GM15510 (cell line): ENCODE measurements around the gene JTB.

Experiments used
- POLR2A ChIP-seq: IDR thresholded peaks from 3 replicates; pipeline ENCODE4 v1.6.1; 2011; ENCODE audit warnings: borderline replicate concordance; ENCODE audit not compliant: insufficient read length; ENCODE audit errors: extremely low read depth

Gene JTB

GRCh38 chr1:153984123-153984894, 6.8 kb upstream of the JTB start:
- no peak for TF ChIP-seq POLR2A

DNA sequence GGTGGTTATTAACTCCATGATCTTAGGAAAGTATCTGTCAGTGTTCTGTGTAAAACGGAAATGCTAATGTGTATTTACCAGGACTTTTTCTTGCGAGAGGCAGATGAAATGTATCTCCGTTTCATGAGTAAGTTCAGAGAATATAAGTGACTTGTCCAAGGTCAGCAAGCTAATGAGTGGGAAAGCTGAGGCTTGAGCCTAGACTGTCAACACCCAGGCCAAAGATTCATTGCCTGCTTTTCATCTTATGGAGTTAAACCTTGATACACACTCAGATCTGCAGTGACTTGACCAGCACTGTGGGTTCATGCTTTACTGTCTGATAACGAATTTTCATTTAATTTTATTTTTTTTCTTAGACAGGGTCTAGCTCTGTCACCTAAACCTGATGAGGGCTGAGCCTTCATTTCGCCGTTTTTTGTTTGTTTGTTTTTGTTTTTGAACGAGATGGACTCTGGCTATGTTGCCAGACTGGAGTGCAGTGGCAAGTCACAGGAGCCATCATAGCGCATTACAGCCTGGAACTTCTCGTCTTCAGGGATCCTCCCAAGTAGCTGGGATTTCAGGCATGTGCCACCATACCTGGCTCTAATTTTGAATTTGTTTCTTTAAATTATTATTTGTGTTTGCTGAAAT, 918 bp upstream of the JTB start:
- no peak for TF ChIP-seq POLR2A

GRCh38 chr1:153976819-153977249, 640 bp downstream of the JTB start:
- TF ChIP-seq POLR2A = no peak

- no peak for TF ChIP-seq POLR2A
Measured at GRCh38 chr1:153973525-153973924, 3.9 kb downstream of the JTB start.

DNA sequence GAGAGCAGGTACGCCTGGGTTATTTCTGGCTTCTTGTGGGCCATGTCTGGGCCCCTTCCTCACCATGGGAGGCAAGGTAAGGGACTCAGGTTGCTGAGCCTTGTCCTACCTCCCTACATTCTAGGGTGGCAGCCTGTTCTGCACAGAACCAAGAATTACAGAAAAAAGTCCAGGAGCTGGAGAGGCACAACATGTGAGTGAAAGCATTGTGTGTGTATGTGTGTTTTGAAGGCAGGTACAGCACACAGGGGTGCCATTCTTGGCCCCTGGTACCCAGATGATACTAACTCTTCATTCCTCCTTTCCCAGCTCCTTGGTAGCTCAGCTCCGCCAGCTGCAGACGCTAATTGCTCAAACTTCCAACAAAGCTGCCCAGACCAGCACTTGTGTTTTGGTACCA, 4.4 kb downstream of the JTB start:
- TF ChIP-seq POLR2A = no peak

- TF ChIP-seq POLR2A = no peak
Measured at GRCh38 chr1:153970346-153970745, 7.1 kb downstream of the JTB start.

- TF ChIP-seq POLR2A = no peak
Measured at GRCh38 chr1:153968972-153969371, 8.5 kb downstream of the JTB start.

DNA sequence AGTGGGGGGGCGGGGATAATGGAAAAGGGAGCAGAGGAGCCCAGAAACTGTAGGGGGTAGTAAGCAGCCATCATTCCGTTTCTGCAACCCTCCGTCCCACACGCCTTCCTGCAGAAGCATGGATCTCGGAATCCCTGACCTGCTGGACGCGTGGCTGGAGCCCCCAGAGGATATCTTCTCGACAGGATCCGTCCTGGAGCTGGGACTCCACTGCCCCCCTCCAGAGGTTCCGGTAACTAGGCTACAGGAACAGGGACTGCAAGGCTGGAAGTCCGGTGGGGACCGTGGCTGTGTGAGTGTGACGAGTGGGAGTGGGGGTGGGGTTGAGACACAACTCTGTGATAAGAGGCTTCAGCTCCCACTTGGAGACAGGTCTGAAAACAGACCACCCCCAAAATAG, 9.1 kb downstream of the JTB start:
- TF ChIP-seq POLR2A = no peak

DNA sequence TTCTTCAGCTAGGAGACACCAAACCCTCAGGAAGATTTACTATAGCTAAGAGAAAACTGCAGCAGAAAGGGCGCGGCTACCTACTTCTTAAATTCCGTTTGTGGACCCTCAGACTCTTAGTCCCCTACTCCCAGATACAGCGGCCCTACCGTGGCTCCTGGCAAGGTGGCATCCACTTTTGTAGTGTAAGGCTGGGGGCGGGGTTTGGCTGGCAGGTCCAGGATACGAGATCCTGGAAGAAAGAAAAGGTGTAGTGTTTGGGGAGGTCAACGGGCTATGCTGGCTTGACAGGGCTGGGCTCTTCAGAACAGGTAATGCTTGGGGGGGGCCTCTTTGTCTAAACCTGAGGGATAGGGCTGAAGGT, 9.5 kb downstream of the JTB start:
- no peak for TF ChIP-seq POLR2A

DNA sequence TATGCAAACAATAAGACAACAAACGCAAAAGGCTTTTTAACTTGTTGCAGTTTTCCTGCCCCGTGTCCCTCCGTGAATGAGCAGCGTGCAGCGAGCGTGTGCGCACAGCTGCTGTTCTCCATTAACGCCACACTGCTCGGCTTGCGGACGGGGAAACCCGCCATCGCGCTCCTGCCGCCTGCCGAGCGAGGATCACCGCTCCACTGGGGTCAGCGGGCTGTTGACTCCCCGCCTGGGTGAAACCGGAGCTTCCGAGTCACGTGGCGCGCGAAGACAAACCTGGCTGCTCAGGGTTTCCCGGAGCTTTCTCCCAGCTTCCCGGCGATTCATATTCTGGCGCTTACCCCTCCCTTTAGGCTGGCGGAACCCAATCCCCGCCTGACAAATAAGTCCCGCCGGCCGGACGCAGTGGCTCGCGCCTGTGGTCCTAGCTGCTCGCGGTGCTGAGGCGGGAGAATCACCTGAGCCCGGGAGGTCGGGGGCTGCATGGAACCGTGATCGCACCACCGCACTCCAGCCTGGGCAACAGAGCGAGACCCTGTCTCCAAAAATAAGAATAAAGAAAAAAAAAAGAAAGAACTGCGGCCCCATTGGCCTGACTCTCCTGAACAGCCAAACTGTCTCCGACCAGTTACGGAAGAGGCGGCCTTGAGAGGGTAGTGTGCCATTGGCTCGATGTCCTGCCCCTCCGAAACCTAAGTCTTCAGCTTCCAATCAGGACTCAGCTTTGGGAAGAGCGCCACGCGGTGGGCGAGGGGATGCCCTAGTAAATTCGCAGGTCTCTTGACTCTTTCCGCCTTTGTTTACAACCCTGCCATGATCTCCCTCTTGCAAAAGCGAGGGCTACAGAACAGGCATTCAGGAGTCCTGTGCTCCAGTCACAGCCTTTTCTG, 10.1 kb downstream of the JTB start, which contains the start of gene CREB3L4:
Gene CREB3L4, plus strand, starts transcription at position 796 of the 893 bp plus-strand sequence. CDS start 624 bp downstream, outside the sequence.
- TF ChIP-seq POLR2A = peak; percentile 55

- no peak for TF ChIP-seq POLR2A
Measured at GRCh38 chr1:153963850-153964331, 13.6 kb downstream of the JTB start.

DNA sequence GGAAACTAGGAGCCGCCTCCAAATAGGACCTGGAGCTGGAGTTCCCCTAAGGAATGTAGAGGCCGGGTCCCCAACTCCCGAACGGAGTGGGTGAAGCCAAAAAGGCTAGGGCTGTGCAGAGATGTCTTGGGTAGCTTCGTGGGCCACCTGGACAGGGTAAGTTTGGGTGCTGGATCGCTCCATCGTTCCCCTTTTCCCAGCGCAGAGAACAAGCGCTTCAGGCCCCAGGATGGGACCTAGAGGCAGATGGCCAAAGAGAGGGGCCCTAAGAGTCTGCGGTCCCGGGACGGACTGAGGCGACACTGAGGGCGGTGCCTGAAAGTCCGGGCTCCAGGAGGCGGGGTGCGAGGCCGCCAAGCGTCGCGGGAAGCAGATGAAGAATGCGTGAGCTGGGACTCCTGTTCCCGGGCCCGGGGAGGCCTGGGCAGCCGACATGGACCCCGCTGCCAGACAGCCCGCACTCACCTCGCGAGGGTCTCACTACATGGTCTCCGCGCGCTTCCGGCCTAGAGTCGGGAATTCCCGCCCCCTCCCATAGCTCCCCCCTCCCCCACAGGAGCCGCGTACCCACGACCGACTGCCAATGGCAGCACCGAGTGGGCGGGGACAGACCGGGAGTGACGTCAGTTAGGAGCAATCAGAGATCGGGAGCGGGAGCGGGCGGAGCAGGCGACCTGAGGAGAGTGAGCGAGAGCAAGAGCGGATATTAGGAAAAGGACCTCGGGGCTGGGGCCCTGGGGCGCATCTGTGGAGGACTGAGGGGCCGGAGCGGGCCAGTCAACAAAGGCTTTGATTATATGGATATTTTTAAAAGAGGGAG, 14.2 kb downstream of the JTB start, which contains the start of gene SLC39A1:
Gene SLC39A1, minus strand, starts transcription at position 508 of the 820 bp plus-strand sequence. CDS start 822 bp downstream, outside the sequence.
- TF ChIP-seq POLR2A = peak; percentile 67

GRCh38 chr1:153962088-153963029, 15.1 kb downstream of the JTB start:
- TF ChIP-seq POLR2A = peak; percentile 15
